ENCODE measurements around the gene GIGYF2. TPM values are rescaled to one million over a fixed set of nuclear protein-coding genes. Genes with fewer than 3 reads are reported as not detected.
A peak's percentile ranks its signal among the peaks of the same experiment; 100 is the strongest.

The GIGYF2 gene
- total RNA-seq, 1 donor from 2014 or later, result 70.5 TPM

GRCh38 chr2:232748038-232748437, 50.9 kb downstream of the GIGYF2 start:
- TF ChIP-seq CTCF (IDR thresholded peaks at IDR 0.05), result no peak
- intact Hi-C loops (cut with DNase I), result no loop called here
- Histone ChIP-seq H3K9me3 (no peaks in the 10 kb centered on the region), H3K4me1 (no peaks in the 10 kb centered on the region), H3K27ac (no peak overlapping the region), H3K27me3 (no peaks in the 10 kb centered on the region), H3K36me3 (peaks cover 57% of the 10 kb centered on the region), H3K4me3 (no peak overlapping the region)
- no peak for DNase-seq
- ATAC-seq, result no peak

GRCh38 chr2:232749331-232749730, 52.2 kb downstream of the GIGYF2 start:
- Histone ChIP-seq H3K36me3 (peaks cover 64% of the 10 kb centered on the region), H3K9me3 (no peaks in the 10 kb centered on the region), H3K4me1 (no peaks in the 10 kb centered on the region), H3K27me3 (no peaks in the 10 kb centered on the region), H3K4me3 (no peak overlapping the region), H3K27ac (no peak overlapping the region)
- intact Hi-C loops (cut with DNase I), result no loop called here
- no peak for TF ChIP-seq CTCF (IDR thresholded peaks at IDR 0.05)
- ATAC-seq (no peak), DNase-seq (no peak)

- intact Hi-C loops (cut with DNase I), result no loop called here
- H3K36me3 ChIP-seq, result peaks cover 68% of the 10 kb centered on the region
- DNase-seq, result no peak
Observed at GRCh38 chr2:232750135-232750671, 53.1 kb downstream of the GIGYF2 start.

GRCh38 chr2:232757905-232758304, 60.8 kb downstream of the GIGYF2 start:
- DNase-seq (no peak), ATAC-seq (no peak)
- Histone ChIP-seq H3K36me3 (peaks cover 70% of the 10 kb centered on the region), H3K27me3 (no peaks in the 10 kb centered on the region), H3K9me3 (no peaks in the 10 kb centered on the region), H3K27ac (no peak overlapping the region), H3K4me3 (no peak overlapping the region), H3K4me1 (no peaks in the 10 kb centered on the region)
- intact Hi-C loops (cut with DNase I), result no loop called here
- TF ChIP-seq CTCF (IDR thresholded peaks at IDR 0.05), result no peak

More at GRCh38 chr2:232750135-232750671, 53.1 kb downstream of the GIGYF2 start:
- TF ChIP-seq CTCF (IDR thresholded peaks at IDR 0.05), result no peak
- ATAC-seq, result no peak
- no peak overlapping the region for H3K27ac ChIP-seq
- no peaks in the 10 kb centered on the region for H3K4me1 ChIP-seq
- no peak overlapping the region for H3K4me3 ChIP-seq
- no peaks in the 10 kb centered on the region for H3K9me3 ChIP-seq
- H3K27me3 ChIP-seq, result no peaks in the 10 kb centered on the region

- intact Hi-C loops (cut with DNase I), result no loop called here
- H3K4me1 ChIP-seq, result no peaks in the 10 kb centered on the region
- no peak for ATAC-seq
- H3K27me3 ChIP-seq, result no peaks in the 10 kb centered on the region
- no peak overlapping the region for H3K27ac ChIP-seq
- no peaks in the 10 kb centered on the region for H3K9me3 ChIP-seq
- TF ChIP-seq CTCF (IDR thresholded peaks at IDR 0.05), result peak; percentile 34
- peaks cover 82% of the 10 kb centered on the region for H3K36me3 ChIP-seq
- H3K4me3 ChIP-seq, result no peak overlapping the region
- DNase-seq, result no peak
Observed at GRCh38 chr2:232761301-232761907, 64.3 kb downstream of the GIGYF2 start.
